Measurements from ENCODE around the gene SLC22A15.

- TF ChIP-seq MAX (IDR thresholded peaks at IDR 0.05; ENCODE audit: low read depth, low read length) = no peak
- no peak for TF ChIP-seq CTCF (IDR thresholded peaks at IDR 0.05 in 2 of 3, conservative IDR thresholded peaks at IDR 0.05 in 1 of 3; ENCODE audit: control insufficient read depth in 2 of 3, extremely low read depth in 1 of 3, insufficient read depth in 1 of 3, low read depth in 3 of 3, low read length in 3 of 3)
- TF ChIP-seq TAF1 (IDR thresholded peaks at IDR 0.05; ENCODE audit: borderline replicate concordance, low read depth, low read length) = no peak
- TF ChIP-seq SMAD1 (IDR thresholded peaks at IDR 0.05; ENCODE audit: low read depth, partially characterized antibody) = no peak
- TF ChIP-seq REST (IDR thresholded peaks at IDR 0.05; ENCODE audit: low read depth, low read length) = no peak
- TF ChIP-seq TCF12 (IDR thresholded peaks at IDR 0.05; ENCODE audit: low read depth, low read length) = no peak
- TF ChIP-seq NR2C2 (IDR thresholded peaks at IDR 0.05; ENCODE audit: borderline replicate concordance, control insufficient read depth, insufficient read length, low read depth) = no peak
- no peak for TF ChIP-seq BRCA1 (IDR thresholded peaks at IDR 0.05; ENCODE audit: low read depth, low read length)
Measured at GRCh38 chr1:116118471-116118870, 142.2 kb downstream of the SLC22A15 start.

Measured in GM12878 (cell line).